NT2/D1 (cell line): ENCODE data around the gene BBS7.

Source experiments
- DNase-seq: peaks from one replicate; pipeline ENCODE4 v3.0.0-alpha.2; 2011; ENCODE audit warnings: low read depth, low spot score
- H3K27me3 ChIP-seq: 2 replicates; pipeline ENCODE4 v1.6.0; 2011; ENCODE audit warnings: mild to moderate bottlenecking; ENCODE audit not compliant: insufficient read length, insufficient read depth
- H3K36me3 ChIP-seq: 2 replicates; pipeline ENCODE4 v1.6.1; 2011; ENCODE audit warnings: mild to moderate bottlenecking, low read length, mixed read lengths; ENCODE audit not compliant: insufficient read depth, insufficient read length
- H3K4me1 ChIP-seq: 2 replicates; pipeline ENCODE4 v1.5.1; 2011; ENCODE audit not compliant: insufficient read depth, insufficient read length
- H3K4me3 ChIP-seq: 2 replicates; pipeline ENCODE4 v1.5.1; 2011; ENCODE audit warnings: low read depth; ENCODE audit not compliant: insufficient read length
- H3K9ac ChIP-seq: 2 replicates; pipeline ENCODE4 v1.6.0; 2011; ENCODE audit warnings: low read depth; ENCODE audit not compliant: insufficient read length
- H3K9me3 ChIP-seq: 2 replicates; pipeline ENCODE4 v1.5.1; 2011; ENCODE audit warnings: mild to moderate bottlenecking, low read length; ENCODE audit not compliant: insufficient read depth
- SUZ12 ChIP-seq: IDR thresholded peaks from 2 replicates; pipeline ENCODE4 v1.6.1; 2011; ENCODE audit not compliant: insufficient read length, insufficient read depth; ENCODE audit errors: extremely low read depth
- YY1 ChIP-seq: IDR thresholded peaks from 2 replicates; pipeline ENCODE4 v1.6.1; 2011; ENCODE audit not compliant: insufficient read length, insufficient read depth
- ZNF274 ChIP-seq: IDR thresholded peaks from 2 replicates; pipeline ENCODE4 v1.6.1; 2011; ENCODE audit warnings: mild to moderate bottlenecking, low read depth, low read length

The BBS7 gene

DNA sequence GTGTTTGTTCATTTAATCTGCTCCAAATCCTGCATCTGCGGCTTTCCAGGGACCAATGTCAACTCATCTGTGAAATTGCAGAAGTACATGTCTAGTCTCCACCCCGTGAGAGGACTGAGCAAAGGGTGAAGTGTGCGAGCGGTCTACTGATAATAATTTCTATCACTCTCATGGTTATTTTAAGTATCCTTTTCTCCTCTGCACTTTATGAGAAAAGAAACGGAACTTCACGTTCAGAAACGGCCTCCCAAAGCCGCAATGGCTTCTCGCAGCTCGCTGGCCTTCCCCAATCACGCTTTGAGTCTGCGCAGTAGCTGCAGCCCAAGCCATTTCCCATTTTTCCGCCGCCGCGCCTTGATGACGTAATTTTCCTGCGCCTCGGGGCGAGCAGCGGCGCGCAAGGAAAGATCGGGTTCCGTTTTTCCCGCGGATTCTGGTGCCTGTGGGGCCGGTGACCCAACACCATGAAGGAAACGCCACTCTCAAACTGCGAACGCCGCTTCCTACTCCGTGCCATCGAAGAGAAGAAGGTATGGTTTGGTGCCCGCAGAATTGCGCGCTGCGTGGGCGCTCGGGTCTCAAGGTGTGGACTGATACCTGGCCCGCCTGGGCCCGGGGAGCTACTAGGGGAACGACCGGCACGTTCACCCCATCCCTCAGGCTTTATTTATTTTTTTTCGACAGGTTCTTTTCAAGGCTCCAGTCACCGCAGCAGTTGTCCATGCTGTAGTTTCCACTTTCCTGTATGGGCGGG lies 69.1 kb downstream of the BBS7 start, which contains the start of gene EXOSC9:
Gene EXOSC9 (plus strand): TSS at position 363 of the 754 bp plus-strand sequence. CDS start 102 bp downstream, at position 465.
- Histone ChIP-seq H3K27me3 (no peaks in the 10 kb centered on the region), H3K9me3 (no peaks in the 10 kb centered on the region)
- DNase-seq = peak; percentile 84

DNA sequence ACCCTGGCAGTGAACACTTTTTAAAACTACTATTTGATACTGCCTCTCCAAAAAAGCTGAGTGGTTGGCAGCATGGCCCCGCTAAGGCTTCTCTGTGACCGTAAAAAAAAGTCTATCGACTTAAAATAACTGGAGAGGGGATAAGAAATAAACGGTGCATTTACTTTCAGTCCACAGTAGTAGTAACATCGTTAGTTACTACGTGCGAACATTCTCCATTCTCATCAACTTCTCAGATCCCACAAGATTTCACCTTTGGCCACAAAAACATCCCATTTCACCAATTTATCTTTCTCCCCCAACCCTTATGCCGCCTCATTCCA lies 69.7 kb downstream of the BBS7 start:
- Histone ChIP-seq H3K9ac (peak overlapping the region; percentile 71), H3K27me3 (no peaks in the 10 kb centered on the region), H3K9me3 (no peaks in the 10 kb centered on the region), H3K36me3 (peaks cover 33% of the 10 kb centered on the region), H3K4me3 (peak overlapping the region; percentile 91), H3K4me1 (no peaks in the 10 kb centered on the region)
- no peak for DNase-seq
- TF ChIP-seq ZNF274 (no peak), SUZ12 (no peak), YY1 (no peak)

More for the DNA sequence above, 69.1 kb downstream of the BBS7 start, which contains the start of gene EXOSC9:
- TF ChIP-seq ZNF274 = no peak
- TF ChIP-seq YY1 = no peak
- TF ChIP-seq SUZ12 = no peak
- Histone ChIP-seq H3K4me3 (peak within 1 kb of the TSS; percentile 91), H3K4me1 (no peaks in the 10 kb centered on the region), H3K9ac (peak within 1 kb of the TSS; percentile 92), H3K36me3 (peaks cover 36% of the 10 kb centered on the region)

DNA sequence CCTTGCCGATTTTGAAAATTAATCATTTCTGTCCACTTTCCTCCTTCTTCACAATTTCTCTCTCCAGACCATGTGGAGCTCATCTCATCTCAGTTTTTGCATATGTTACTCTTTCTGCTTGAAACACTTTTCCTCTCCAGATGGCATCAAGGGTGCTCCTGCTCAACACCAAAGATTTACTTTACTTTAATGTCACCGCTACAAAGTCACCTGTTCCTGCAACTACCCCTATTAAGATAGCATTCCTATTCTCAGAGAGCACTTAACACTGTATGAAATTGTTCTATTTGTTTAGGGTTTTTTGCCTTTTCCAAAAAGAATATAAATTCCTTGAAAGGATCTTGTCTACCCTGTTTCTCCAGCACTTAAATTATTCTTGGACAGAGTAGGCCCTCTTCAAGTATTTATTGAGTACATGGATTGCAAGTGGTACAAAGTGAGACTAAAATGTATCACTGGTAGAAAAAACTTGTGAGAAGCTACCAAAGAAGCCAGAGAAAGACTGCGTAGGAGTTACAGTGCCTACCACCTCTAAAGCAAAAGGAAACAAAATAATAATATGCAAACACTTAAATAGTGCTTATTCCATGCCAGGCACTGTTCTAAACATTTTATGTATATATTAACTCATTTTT lies 70.3 kb downstream of the BBS7 start:
- Histone ChIP-seq H3K9me3 (no peaks in the 10 kb centered on the region), H3K4me1 (no peaks in the 10 kb centered on the region), H3K4me3 (no peak overlapping the region), H3K36me3 (peaks cover 27% of the 10 kb centered on the region), H3K27me3 (no peaks in the 10 kb centered on the region), H3K9ac (no peak overlapping the region)
- DNase-seq = no peak
- TF ChIP-seq SUZ12 = no peak
- TF ChIP-seq ZNF274 = no peak
- TF ChIP-seq YY1 = no peak

DNA sequence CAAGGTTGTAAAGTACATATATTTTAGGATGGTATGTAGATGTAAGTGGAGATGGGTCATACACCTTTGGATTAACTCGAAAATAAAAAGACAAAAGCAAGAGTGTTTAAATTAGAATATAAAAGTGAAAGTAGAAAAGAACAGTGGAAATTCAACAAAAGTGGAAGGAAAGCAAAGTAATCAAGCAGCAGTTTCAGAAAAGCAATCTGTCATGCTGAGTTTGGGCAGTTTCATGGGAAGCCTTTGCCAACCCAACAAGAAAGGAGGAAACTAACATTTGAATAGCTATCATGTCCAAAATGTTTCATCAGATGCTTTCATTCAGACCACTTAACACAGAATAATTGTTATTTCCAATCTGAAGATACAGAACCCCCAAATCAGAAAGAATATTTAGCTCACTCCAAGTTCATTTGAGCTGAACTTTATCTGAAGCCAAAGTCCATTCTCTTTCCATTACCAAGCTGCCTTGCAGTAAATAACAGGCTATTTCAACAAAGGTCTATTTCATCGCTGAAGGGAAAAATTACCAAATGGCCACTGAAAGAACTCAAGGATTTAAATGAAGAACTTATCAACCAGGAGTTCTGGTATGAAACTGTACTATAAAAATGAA lies 71.0 kb downstream of the BBS7 start:
- H3K9me3 ChIP-seq = no peaks in the 10 kb centered on the region
- no peaks in the 10 kb centered on the region for H3K27me3 ChIP-seq
- no peak for DNase-seq
- no peak overlapping the region for H3K4me3 ChIP-seq
- H3K9ac ChIP-seq = no peak overlapping the region
- TF ChIP-seq SUZ12 (no peak), YY1 (no peak), ZNF274 (no peak)
- no peaks in the 10 kb centered on the region for H3K4me1 ChIP-seq
- H3K36me3 ChIP-seq = peaks cover 20% of the 10 kb centered on the region

- TF ChIP-seq ZNF274 (no peak), SUZ12 (no peak), YY1 (no peak)
- H3K27me3 ChIP-seq = no peaks in the 10 kb centered on the region
Measured at GRCh38 chr4:121796283-121796682, 74.0 kb downstream of the BBS7 start.

GRCh38 chr4:121794505-121795188 lies 75.6 kb downstream of the BBS7 start:
- no peak for TF ChIP-seq ZNF274
- no peak for DNase-seq
- Histone ChIP-seq H3K36me3 (no peaks in the 10 kb centered on the region), H3K27me3 (no peaks in the 10 kb centered on the region), H3K9ac (no peak overlapping the region), H3K4me3 (no peak overlapping the region), H3K4me1 (no peaks in the 10 kb centered on the region), H3K9me3 (no peaks in the 10 kb centered on the region)

More at GRCh38 chr4:121796283-121796682, 74.0 kb downstream of the BBS7 start:
- H3K36me3 ChIP-seq = no peaks in the 10 kb centered on the region
- no peaks in the 10 kb centered on the region for H3K4me1 ChIP-seq
- no peak for DNase-seq
- H3K4me3 ChIP-seq = no peak overlapping the region
- H3K9me3 ChIP-seq = no peaks in the 10 kb centered on the region
- H3K9ac ChIP-seq = no peak overlapping the region

DNA sequence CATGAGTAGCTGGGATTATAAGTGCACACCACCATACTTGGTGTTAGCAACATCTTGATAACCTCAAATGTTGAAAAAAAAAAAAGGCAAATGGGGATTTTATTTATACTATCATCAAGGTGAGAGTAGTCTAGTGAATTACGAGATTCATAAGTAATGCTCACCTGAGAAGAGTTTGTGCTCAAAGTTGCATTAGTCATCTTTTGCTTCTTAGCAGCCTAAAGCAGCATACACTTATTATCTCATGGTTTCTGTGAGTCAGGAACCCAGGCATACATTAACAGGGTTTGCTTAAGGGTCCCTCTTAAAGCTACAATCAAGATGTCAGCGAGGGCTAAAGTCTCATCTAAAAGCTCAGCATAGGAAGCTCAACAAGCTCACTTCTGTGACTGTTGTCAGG lies 77.3 kb downstream of the BBS7 start:
- no peak overlapping the region for H3K9ac ChIP-seq
- TF ChIP-seq SUZ12 = no peak
- TF ChIP-seq YY1 = no peak
- no peak for TF ChIP-seq ZNF274
- no peak overlapping the region for H3K4me3 ChIP-seq

More for the DNA sequence above, 77.3 kb downstream of the BBS7 start:
- Histone ChIP-seq H3K4me1 (no peaks in the 10 kb centered on the region), H3K36me3 (no peaks in the 10 kb centered on the region), H3K9me3 (no peaks in the 10 kb centered on the region), H3K27me3 (no peaks in the 10 kb centered on the region)
- no peak for DNase-seq
